ENCODE data around the gene MAGI2.
"Not testable (repeated sequence)": the region's sequence is repeated elsewhere in the genome, so short reads cannot be mapped to it uniquely, and the experiment has no call there.

MAGI2 gene

GRCh38 chr7:79442766-79443165, 10.7 kb downstream of the MAGI2 start:
- DNase-seq = not testable (repeated sequence)

- DNase-seq = no peak
These were observed 17.1 kb downstream of the MAGI2 start for GRCh38 chr7:79436378-79436777.

- no peak for DNase-seq
These were observed 18.6 kb downstream of the MAGI2 start for GRCh38 chr7:79434867-79435266.

GRCh38 chr7:79434098-79434497, 19.4 kb downstream of the MAGI2 start:
- DNase-seq = no peak

DNA sequence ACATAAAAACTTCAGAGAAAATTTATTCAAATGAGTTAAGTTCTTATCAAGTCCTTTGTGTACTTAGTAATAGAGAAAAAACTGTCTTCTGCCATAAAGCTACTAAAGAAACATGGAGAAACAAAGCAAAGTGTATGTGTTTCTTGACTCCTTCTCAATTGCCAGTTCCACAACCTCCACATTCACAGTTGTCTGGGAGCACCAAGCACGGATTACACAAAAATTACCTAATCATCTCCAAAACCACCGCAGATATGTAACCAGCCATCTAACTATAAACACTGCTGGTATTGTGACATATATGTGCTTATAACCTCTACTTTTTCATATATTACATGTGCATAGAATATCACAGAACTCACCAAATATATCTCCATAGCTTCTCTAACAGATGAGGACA, 23.1 kb downstream of the MAGI2 start:
- no peak for DNase-seq

- DNase-seq = no peak
These were observed 27.8 kb downstream of the MAGI2 start for GRCh38 chr7:79425665-79426064.

GRCh38 chr7:79421751-79422150, 31.7 kb downstream of the MAGI2 start:
- DNase-seq = no peak

- DNase-seq = no peak
These were observed 33.0 kb downstream of the MAGI2 start for GRCh38 chr7:79420464-79420863.

DNA sequence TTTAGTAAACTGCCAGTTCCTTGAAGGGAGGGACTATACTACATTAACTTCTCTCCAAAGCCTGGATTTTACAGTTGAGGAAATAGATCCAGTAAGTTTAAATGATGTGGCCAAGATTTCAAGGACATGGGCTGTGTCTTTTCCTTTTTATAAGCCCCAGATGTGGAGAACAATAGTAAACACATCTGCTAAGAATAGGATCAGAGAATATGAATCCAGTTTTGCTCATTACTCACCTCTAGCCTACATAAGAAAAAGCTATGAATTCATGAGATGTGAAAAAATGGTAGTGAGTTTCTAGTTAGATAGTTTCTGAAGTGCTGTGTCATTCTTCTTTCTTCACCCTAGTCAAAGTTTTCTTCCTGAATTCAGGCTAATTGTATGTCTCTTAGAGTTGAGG, 38.6 kb downstream of the MAGI2 start:
- DNase-seq = no peak

DNA sequence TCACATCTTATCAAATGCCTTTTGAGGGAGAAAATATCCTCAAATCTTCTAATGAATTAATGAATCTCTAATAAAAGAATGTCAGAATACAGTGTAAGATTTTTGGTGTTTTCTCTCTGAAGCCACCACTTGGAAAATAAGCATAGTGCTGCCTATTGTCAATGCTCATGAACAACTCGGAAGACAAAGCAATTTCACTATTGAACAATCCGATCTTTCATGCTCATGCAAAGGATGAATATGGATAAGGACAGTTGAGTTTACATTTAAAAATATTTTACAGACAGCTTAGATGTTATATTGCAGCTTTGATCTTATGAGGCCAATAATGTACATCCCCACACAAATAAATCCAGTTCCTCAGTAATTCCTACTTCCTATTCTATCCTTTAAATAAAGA, 40.6 kb downstream of the MAGI2 start:
- no peak for DNase-seq

DNA sequence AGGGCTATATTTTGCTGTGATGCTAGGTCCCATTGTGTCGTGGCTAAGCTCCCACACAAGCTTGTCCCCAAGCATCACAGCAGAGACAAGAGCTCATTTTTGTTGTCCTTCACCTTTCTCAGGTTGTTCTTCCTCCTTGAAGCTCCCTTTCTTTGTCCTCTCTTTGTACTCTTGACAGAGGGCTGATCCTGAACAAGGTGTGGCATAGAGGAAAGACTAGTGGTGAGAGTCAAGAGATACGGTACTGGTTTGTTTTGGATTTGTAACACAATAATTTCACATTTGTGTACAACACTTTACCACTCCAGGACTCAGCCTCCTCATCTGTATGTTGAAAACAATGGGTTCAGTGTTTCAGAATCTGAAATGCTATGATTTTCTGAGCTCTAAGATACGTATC, 41.0 kb downstream of the MAGI2 start:
- no peak for DNase-seq

- no peak for DNase-seq
These were observed 43.1 kb downstream of the MAGI2 start for GRCh38 chr7:79410345-79410744.

DNA sequence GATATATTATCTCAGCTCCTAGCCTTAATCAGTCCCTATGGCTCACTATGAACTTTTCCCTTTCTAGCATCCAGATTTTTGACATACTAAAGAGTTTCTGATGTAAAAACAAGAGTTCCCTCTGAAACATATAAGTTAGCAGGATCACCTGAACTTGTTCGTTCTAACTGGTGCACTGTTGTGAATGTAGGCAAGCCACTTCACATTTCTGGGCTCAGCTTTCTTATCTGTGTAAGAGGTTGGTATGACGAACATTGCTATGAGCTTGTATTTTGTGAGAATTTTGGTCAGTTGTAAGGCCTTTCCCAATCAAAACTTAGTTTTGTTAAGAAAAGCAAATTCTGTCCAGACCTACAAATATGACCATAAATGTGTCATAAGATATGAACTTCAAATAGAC, 46.1 kb downstream of the MAGI2 start:
- DNase-seq = no peak

- DNase-seq = no peak
These were observed 47.1 kb downstream of the MAGI2 start for GRCh38 chr7:79406371-79406770.

DNA sequence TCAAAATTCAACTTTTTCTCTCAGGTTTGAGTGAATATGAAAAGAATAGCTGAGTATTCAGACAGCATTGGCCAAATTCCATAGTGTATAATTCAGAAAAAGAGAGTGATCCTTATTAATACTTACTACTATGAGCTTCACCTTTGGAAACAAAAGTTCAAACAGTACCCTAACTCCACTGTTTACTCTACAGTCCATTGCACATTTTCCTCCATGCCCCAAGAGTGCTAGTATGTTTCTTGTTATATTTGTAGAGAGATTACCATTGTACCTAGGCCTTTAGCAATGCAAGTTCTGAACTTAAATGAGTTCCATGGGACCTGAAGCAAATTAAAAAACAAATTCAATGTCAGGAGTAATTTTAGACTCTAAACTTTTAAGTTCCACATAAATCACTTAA, 48.1 kb downstream of the MAGI2 start:
- no peak for DNase-seq

GRCh38 chr7:79403879-79404278, 49.6 kb downstream of the MAGI2 start:
- no peak for DNase-seq

DNA sequence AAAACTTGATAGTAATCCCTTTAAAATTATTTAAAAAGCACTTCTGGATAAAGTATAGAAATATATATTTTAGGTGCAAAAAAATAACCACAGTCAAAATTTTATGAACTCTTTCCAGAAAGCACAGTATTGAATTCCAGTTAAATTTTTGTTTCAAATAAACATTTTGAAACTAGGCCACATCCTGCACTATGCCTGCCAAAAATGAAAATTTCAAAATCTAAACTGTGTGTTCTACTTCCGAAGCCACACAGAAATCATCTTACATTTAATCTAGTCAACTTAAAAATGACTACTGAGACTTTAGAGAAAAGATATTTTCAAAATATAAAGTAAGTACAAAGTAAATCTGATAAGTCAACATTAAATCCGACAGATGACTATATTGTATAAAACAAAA, 50.0 kb downstream of the MAGI2 start:
- DNase-seq = no peak

GRCh38 chr7:79401254-79401653, 52.2 kb downstream of the MAGI2 start:
- no peak for DNase-seq

DNA sequence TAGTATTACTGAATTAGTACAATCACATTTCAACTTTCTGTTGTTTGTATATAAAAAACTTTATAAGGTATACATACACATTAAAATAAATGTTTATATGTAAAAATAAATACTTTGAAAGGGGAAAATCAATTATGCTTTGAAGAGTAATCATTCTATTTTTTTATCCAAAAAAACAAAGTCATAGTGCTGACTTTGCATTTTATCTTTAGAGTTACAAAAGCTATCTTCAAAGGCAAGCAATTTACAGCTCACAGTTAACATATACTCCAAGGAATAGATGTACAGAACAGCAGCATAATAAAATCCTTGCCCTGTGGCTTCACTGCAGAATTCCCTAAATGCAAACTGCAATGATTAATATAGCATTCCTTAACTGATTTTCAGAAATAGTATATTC, 53.2 kb downstream of the MAGI2 start:
- no peak for DNase-seq

DNA sequence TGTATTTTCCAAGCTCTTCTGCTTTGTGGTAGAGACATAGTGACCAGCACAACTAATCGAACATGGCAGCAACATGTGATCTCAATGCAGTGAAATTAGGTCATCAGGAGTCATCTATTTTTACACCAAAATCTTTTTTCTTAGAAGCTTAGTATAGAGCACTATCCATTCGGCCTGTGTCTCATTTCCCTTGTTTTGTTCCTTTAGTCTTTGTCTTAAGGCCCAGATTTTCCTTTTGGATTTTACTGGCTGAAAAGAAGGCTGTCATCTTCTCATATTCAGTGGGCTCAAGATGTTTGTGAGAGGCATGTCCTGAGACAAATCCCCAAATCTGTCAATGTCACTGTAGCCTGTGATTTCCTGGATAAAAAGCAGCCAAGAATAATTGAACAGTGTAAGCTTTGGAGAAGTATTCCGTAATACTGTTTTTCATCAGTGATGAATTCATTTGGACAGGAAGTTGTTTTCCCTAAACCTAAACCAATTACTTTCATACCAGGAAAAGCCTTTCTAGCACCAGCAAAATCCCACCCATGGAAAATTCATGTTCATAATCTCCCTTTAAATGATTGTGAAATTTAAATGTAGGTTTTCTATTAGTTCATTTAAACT, 55.2 kb downstream of the MAGI2 start:
- DNase-seq = no peak

- no peak for DNase-seq
These were observed 66.6 kb downstream of the MAGI2 start for GRCh38 chr7:79386688-79387422.

DNA sequence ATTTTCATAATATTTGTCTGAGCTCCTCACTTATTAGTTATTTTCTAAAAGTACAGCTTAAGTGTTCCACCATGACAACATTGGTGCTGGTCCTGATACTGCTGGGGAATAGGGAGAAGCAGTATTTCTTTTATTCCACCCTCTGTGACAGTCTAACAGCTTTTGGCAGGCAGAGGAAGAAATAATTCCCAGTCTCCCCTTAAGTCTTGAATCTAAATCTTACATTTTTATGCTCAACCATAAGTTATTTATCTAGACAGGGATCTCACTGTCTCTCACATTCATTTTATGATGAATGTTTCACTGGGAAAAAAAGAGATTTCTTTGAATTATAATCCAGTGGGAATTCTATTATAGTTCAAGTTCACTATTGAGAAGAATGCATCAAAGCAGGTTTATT, 71.5 kb downstream of the MAGI2 start:
- DNase-seq = no peak

DNA sequence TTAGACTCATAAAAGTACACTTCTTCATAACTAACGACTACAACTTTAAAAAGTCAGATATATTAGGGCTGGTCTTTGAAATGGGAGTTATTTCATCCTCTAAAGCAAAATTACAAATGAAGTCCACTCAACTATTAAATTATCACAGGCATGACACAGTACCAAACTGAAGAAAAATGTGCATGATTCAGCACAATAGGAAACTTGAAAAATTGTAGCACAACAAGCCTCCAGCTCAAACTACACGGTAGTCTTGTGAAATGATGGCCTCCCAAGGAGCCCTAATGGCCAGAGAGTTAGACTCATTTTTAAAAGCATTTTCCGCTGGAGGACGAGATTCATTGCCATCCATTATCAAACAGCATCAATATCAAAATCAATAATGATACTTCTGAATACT, 76.4 kb downstream of the MAGI2 start:
- no peak for DNase-seq

DNA sequence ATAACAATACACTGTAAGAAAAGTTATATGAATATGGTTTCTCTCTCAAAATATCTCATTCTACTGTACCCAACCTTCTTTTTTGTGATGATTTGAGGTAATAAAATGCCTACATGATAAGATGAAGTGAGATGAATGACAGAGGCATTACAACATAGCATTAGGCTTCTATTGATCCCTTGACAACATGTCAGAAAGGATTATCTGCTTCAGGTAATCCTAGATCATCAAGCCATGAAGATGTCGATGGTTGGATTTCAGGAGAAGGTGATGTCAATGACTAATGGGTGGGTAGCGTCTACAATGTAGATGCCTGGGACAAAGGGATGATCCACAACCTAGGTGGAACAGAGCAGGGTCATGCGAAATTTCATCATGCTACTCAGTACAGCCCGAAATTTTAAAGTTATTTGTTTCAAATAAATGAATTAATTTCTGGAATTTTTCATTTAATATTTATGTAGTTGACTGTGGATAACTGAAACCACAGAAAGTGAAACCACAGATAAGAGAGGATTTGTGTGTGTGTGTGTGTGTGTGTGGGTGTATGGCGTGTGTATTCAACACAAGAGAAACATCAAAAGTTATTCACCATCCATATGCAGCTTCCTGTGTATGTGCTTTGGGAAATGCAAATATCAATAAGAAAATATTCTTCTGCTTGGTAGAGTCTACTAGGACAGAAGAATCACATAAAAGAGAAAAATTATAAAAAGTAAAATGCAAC, 77.0 kb downstream of the MAGI2 start:
- DNase-seq = no peak

Measured in cortex of kidney (tissue), 1 donor.